HUDEP-2 (cell line): ENCODE results near the gene AQR.
"Not testable (repeated sequence)": the region's sequence is repeated elsewhere in the genome, so short reads cannot be mapped to it uniquely, and the experiment has no call there.

ENCODE experiments used
- DNase-seq, 76 experiments: peaks; one replicate each; lab custom pipeline; 2025; ENCODE audit not compliant: unreplicated experiment in 76 of 76; lab: John Stamatoyannopoulos, UW

AQR gene

GRCh38 chr15:34969340-34970097 is at the start of gene AQR:
TSS of gene AQR (minus strand) at chr15:34969742. CDS start at chr15:34969613, 129 bp downstream.
- peak in 75 of 76 experiments; percentile 44 to 95 (median 89) for DNase-seq

- no peak for DNase-seq
Observed at GRCh38 chr15:35014241-35014640, 44.7 kb upstream of the AQR start.

- no peak for DNase-seq
Observed at GRCh38 chr15:35013370-35013769, 43.8 kb upstream of the AQR start.

- no peak for DNase-seq
Observed at GRCh38 chr15:35007397-35007796, 37.9 kb upstream of the AQR start.

GRCh38 chr15:35005933-35006332 is 36.4 kb upstream of the AQR start:
- DNase-seq = no peak

- no peak for DNase-seq
Observed at GRCh38 chr15:35003928-35004327, 34.4 kb upstream of the AQR start.

GRCh38 chr15:35000511-35000910 is 31.0 kb upstream of the AQR start:
- no peak for DNase-seq

GRCh38 chr15:34999906-35000305 is 30.4 kb upstream of the AQR start:
- DNase-seq = no peak

GRCh38 chr15:34994925-34995324 is 25.4 kb upstream of the AQR start:
- no peak for DNase-seq

GRCh38 chr15:34993877-34994276 is 24.3 kb upstream of the AQR start:
- DNase-seq = no peak

GRCh38 chr15:34993412-34993811 is 23.9 kb upstream of the AQR start:
- no peak for DNase-seq

- peak in 72 of 76 experiments; percentile 17 to 83 (median 62) for DNase-seq
Observed at GRCh38 chr15:34988027-34988902, 18.7 kb upstream of the AQR start, which contains the start of gene ZNF770. TSS of gene ZNF770 (minus strand) at chr15:34988287. CDS start at chr15:34983434, 4,853 bp downstream.

GRCh38 chr15:34987609-34988026 is 18.1 kb upstream of the AQR start:
- peak in 6 of 76 experiments; percentile 9 to 42 (median 30) for DNase-seq

GRCh38 chr15:34986771-34987480 is 17.4 kb upstream of the AQR start:
- peak in 23 of 76 experiments; percentile 1 to 38 (median 10) for DNase-seq

- no peak for DNase-seq
Observed at GRCh38 chr15:34986326-34986725, 16.8 kb upstream of the AQR start.

GRCh38 chr15:34984889-34985630 is 15.5 kb upstream of the AQR start:
- peak in 8 of 76 experiments; percentile 1 to 28 (median 12) for DNase-seq

- DNase-seq = no peak
Observed at GRCh38 chr15:34976743-34977142, 7.2 kb upstream of the AQR start.

- DNase-seq = no peak
Observed at GRCh38 chr15:34976073-34976472, 6.5 kb upstream of the AQR start.

GRCh38 chr15:34973512-34973911 is 4.0 kb upstream of the AQR start:
- no peak for DNase-seq

GRCh38 chr15:34970098-34970643 is 629 bp upstream of the AQR start:
- not testable (repeated sequence) for DNase-seq
